Measurements from ENCODE around the gene OR6C2. TPM values are rescaled to one million over a fixed set of nuclear protein-coding genes. Genes with fewer than 3 reads are reported as not detected.

Gene OR6C2
- total RNA-seq (2022; extraction: Qiagen RNA extraction; ENCODE audit: low read depth), result not detected in 5 replicates

GRCh38 chr12:55443776-55444175, at the start of gene OR6C2:
Gene OR6C2, plus strand, starts transcription at chr12:55444076. Its CDS starts 8,138 bp downstream, at chr12:55452214.

GRCh38 chr12:55400229-55400628, 43.6 kb upstream of the OR6C2 start, which contains the start of gene OR6C65:
Gene OR6C65, plus strand, starts transcription at chr12:55400529. Its CDS starts 0 bp downstream, at chr12:55400529.

DNA sequence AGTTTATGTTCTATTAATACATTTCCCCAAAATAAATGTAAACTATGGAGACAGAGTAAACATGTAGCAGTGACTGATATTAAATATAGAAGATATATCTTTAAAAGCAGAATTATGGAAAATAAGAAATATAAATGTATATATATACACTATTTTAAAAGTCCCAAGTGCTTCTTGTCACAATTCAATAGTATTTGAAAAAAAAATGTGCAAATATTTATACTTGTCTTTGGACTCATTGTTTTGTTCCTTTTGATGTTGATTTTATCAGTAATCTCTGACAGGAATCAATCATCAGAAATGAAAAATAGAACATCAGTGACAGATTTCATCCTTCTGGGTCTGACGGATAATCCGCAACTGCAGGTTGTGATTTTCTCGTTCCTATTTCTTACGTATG, 17.9 kb upstream of the OR6C2 start, which contains the start of gene OR6C76:
Gene OR6C76, plus strand, starts transcription at position 301 of the 400 bp plus-strand sequence. Its CDS starts 0 bp downstream, at position 301.

DNA sequence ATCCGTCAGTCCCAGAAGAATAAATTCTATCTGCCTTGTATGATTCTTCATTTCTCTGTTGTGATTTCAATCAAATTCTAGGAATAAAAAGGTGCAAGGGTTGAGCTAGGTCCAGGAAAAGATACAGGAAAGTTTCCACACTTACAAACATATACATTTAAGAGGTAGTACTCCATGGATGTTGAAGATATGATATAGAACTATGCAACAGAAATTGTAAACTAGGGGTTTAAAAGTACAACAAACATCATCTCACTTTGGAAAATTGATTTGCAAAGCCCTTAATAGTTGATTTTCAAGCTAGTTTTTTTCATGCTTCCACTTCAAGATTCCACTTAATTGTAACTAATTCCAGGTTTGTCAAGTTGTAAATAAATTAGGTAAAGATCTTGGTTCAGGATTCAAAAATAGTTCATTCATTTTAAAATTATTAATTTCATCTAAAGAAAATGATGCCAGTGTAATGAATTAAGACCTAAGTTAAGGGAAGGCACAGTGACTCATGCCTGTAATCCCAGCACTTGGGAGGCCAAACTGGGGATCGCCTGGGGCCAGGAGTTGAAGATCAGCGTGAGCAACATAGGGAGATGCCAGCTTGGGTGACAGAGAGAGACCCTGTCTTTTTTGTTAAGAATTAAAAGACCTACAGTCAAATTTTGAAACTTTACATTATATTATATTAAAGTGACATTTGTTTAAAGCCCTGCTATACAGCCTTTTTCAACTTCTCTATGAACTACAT, 26.4 kb downstream of the OR6C2 start, which contains the start of gene OR6C70:
Gene OR6C70, minus strand, starts transcription at position 51 of the 742 bp plus-strand sequence. Its CDS starts 0 bp downstream, at position 51.

DNA sequence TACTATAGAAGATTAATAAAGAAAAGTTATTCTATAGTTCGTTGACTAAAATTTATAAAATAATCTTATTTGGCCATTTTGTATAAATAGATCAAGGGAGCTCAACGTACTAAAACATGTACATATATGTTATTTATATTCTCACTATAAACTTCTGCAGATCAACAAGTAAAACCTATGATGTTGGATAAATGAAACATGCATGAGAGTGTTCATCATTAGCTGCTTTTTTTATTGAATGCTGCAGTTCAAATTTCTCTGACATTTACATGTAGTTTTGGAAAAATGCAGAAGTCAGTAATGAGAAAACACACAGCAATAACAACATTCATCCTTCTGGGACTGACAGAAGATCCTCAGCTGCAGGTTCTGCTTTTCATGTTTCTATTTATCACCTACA, 48.2 kb downstream of the OR6C2 start, which contains the start of gene OR6C68:
Gene OR6C68, plus strand, starts transcription at position 301 of the 400 bp plus-strand sequence. Its CDS starts 0 bp downstream, at position 301.

Other genes starting within 250 kb of the OR6C2 start
- gene OR10A7, start 223.1 kb upstream of the OR6C2 start, total RNA-seq (2022; extraction: Qiagen RNA extraction; ENCODE audit: low read depth), result not detected in 5 replicates
- not detected in 5 replicates for gene OR6C74, start 199.5 kb upstream of the OR6C2 start, total RNA-seq (2022; extraction: Qiagen RNA extraction; ENCODE audit: low read depth)
- gene OR6C6, start 147.5 kb upstream of the OR6C2 start, total RNA-seq (2022; extraction: Qiagen RNA extraction; ENCODE audit: low read depth), result not detected in 5 replicates
- not detected in 5 replicates for gene OR6C1, start 129.7 kb upstream of the OR6C2 start, total RNA-seq (2022; extraction: Qiagen RNA extraction; ENCODE audit: low read depth)
- not detected in 5 replicates for gene OR6C3, start 113.3 kb upstream of the OR6C2 start, total RNA-seq (2022; extraction: Qiagen RNA extraction; ENCODE audit: low read depth)
- gene OR6C75, start 81.1 kb upstream of the OR6C2 start, total RNA-seq (2022; extraction: Qiagen RNA extraction; ENCODE audit: low read depth), result not detected in 5 replicates
- gene OR6C65, start 43.5 kb upstream of the OR6C2 start, total RNA-seq (2022; extraction: Qiagen RNA extraction; ENCODE audit: low read depth), result not detected in 5 replicates
- not detected in 5 replicates for gene OR6C76, start 17.8 kb upstream of the OR6C2 start, total RNA-seq (2022; extraction: Qiagen RNA extraction; ENCODE audit: low read depth)
- gene OR6C70, start 26.1 kb downstream of the OR6C2 start, total RNA-seq (2022; extraction: Qiagen RNA extraction; ENCODE audit: low read depth), result not detected in 5 replicates
- not detected in 5 replicates for gene OR6C68, start 48.3 kb downstream of the OR6C2 start, total RNA-seq (2022; extraction: Qiagen RNA extraction; ENCODE audit: low read depth)
- not detected in 5 replicates for gene OR6C4, start 105.5 kb downstream of the OR6C2 start, total RNA-seq (2022; extraction: Qiagen RNA extraction; ENCODE audit: low read depth)
- gene OR2AP1, start 128.4 kb downstream of the OR6C2 start, total RNA-seq (2022; extraction: Qiagen RNA extraction; ENCODE audit: low read depth), result not detected in 5 replicates
- not detected in 5 replicates for gene OR10P1, start 192.8 kb downstream of the OR6C2 start, total RNA-seq (2022; extraction: Qiagen RNA extraction; ENCODE audit: low read depth)

Measured in A549 treated with RU486 at 1 μM for 4 hours (cell line).